KBM-7 (cell line): ENCODE data around the gene UNC79.

Source experiments
- DNase-seq: peaks from one replicate; pipeline ENCODE4 v3.0.0-alpha.2; 2015
- in situ Hi-C: fragments of 300-500 bp; cut with MboI; formaldehyde crosslinking; loops from 2 replicates; pipeline ENCODE4 v1.14.3; 2020; ENCODE audit warnings: low sequenced_read_pairs, low pct_unique_long_range_greater_than_20kb, mixed read lengths

The UNC79 gene

DNA sequence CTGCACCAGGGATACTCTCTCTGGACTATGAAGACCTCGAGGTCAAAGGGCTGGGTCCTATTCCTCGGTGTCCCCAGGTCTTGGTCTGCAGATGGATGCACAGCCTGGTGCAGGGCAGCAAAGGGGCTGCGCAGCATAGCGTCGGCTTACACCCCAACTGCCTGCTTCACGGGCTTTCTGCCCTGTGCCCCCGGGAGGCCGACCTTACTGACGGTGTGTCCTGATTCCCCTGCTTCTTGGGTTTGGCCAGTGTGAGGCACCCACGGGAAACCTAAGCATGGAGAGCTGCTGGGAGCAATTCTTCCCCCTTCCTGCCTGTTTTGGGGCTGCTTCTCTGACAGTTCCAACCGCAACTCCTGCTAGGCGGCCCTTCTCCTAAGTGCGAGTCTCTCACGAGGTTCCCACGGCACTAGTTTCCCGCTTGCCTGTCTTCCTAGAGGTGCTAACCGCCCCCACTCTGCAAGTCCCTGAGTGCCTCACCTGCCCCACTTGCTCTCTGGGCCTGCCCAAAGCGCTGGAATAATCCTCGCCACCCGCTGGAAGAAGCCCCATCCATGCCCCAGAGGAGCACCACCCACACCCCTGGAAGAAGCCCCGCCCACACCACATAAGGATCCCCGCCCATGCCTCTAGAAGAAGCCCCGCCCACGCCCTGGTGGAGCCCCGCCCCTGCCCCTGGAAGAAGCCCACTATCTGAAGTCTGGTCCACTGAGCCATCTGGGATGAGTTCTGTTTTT, 303.5 kb downstream of the UNC79 start:
- in situ Hi-C loops = no loop called here
- no peak for DNase-seq

GRCh38 chr14:93735206-93735605, 304.5 kb downstream of the UNC79 start:
- in situ Hi-C loops = no loop called here
- no peak for DNase-seq

GRCh38 chr14:93736378-93737014, 305.8 kb downstream of the UNC79 start:
- in situ Hi-C loops = no loop called here
- DNase-seq = peak; percentile 7

DNA sequence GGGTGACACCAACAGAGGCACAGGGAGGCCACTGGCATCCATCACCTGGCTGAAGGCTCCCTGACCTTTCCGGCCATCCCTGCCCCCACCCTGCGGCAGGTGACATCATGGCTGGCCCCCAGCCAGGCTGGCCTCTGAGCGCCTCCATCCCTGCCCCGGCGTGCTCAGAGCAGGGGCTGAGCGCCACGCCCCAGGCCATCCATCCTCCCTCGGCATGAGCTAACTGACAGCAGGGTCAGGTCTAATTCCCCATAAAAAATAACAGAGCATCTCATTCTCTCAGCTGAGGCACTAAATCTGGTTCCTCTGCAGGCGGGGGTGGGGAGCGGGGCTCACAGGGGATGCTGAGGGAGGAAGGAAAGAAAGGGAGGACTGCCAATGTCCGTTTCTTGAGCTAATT, 306.9 kb downstream of the UNC79 start:
- DNase-seq = no peak
- in situ Hi-C loops = no loop called here

DNA sequence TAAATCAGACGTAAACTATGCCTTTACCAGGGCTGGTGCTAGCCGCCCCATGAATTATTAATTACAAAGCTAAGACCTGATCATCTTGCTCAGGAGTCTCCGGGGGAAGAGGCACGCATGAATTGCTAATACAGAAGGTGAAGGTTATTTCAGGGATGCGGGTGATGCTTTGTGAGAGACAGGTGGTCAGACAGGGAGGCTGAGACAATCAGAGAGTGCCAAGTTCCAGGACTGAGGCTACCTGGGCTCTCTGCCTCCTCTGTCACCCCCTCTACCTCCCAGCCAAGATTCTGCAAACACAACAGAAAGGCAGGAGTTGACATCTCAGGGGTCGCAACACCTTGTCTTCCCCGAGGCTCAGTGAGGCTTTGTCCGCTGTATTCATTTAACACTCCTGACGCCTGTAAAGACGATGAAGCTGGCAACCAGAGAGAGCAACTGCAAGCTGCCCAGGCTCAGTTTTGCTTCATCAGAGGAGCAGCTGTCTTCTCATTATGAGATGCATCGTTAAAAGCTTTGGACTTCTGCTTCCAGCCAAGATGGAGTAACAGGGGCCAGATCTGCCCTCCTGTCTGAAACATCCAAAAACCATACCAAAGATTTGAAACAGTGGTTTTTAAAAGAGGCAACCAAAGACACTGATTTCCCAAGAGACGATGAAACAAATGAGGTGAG, 311.0 kb downstream of the UNC79 start:
- in situ Hi-C loops = no loop called here
- no peak for DNase-seq

DNA sequence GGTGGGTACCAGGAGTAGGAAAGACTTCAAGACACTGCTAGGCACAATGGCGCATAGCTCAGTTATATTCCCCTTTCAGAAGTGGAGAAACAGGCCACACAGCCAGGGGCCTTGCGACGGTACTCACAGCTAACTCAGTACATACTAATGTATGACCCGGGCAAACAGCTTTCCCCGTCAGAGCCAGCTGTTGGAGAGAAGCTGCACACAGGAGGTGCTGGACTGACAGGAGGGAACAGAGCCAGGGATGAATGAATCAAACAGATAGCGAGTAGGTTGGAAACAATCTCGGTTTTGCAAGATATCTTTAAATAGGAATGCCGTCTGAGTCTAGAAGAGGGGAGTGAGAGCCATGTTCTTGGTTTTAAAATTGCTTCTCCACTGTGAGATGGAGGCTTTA, 312.0 kb downstream of the UNC79 start:
- in situ Hi-C loops = no loop called here
- no peak for DNase-seq

- DNase-seq = no peak
- in situ Hi-C loops = no loop called here
Observed at GRCh38 chr14:93743270-93744060, 312.7 kb downstream of the UNC79 start.

GRCh38 chr14:93744176-93744575, 313.4 kb downstream of the UNC79 start:
- in situ Hi-C loops = no loop called here

DNA sequence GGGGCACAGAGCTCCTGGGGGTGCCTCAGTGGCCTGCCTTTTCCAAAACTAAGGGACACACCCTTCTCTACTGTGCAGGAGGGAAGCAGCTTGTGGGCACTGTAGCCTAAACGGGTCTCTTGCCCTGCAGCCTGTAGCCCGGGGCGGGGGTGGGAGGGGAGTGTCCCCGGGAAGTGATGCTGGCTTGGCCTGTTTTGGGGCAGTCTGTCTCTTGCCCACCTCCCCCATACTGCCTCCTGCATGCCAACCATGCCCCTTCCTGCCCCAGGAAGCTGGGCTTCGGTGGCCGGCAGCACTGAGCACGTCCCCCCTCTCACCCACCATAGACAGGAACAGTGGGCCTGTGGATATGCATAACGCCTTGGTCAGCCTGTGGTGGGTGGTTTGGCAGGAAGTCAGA, 314.1 kb downstream of the UNC79 start:
- no peak for DNase-seq
- in situ Hi-C loops = no loop called here

More at GRCh38 chr14:93744176-93744575, 313.4 kb downstream of the UNC79 start:
- no peak for DNase-seq

DNA sequence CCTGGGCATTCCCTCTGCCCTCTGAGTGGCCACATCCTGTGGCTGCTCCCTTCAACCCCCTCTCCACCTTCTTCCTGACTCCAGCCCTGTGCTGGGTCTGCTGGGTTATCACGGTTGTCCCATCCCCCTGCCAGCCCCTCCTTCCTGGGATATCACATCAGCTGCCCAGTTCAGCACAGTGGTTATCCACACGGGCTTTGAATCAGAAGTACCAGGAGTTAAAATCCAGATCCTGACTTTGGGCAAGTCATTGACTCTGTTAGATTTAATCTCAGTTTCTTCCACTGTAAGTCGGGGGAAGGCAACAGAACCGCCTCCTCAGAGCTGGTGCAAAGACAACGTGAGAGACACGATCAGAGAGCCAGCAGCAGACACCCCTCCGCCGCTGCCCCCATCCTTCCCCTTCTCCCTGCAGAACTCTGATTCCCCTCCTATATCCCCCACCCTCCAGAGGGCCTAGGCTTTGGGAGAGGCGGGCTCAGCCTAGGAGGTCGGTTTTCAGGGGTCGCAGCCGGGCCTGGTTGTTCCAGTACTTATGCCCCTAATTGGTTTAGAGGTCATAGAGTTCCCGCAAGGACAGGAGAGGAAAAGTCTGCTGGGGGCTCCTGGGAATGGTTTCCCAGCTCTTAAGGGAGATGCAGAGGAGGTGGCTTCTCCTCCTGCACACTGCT, 315.0 kb downstream of the UNC79 start:
- no peak for DNase-seq
- in situ Hi-C loops = no loop called here

GRCh38 chr14:93747102-93747501, 316.4 kb downstream of the UNC79 start:
- no peak for DNase-seq
- in situ Hi-C loops = no loop called here

GRCh38 chr14:93747560-93747959, 316.8 kb downstream of the UNC79 start:
- in situ Hi-C loops = no loop called here
- DNase-seq = no peak

GRCh38 chr14:93748208-93749075, 317.7 kb downstream of the UNC79 start:
- in situ Hi-C loops = no loop called here
- no peak for DNase-seq

DNA sequence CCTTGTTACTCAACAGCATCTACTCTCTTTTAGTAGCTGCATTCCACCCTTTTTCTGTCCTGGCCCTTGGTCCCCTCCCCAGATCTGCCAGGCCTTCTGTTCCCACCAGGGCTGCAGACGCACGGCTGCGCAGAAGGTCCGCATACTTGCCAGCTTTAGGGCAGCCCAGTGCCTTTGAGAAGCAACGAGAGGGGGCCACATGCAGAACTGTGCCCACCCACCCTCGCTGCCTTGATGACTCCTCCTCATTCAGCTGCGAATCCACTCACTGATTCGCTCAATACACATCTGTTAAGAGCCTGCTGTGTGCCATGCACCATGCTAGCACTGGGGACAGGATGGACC, 318.3 kb downstream of the UNC79 start:
- in situ Hi-C loops = no loop called here
- no peak for DNase-seq

- no peak for DNase-seq
- in situ Hi-C loops = no loop called here
Observed at GRCh38 chr14:93751946-93752655, 321.4 kb downstream of the UNC79 start.

DNA sequence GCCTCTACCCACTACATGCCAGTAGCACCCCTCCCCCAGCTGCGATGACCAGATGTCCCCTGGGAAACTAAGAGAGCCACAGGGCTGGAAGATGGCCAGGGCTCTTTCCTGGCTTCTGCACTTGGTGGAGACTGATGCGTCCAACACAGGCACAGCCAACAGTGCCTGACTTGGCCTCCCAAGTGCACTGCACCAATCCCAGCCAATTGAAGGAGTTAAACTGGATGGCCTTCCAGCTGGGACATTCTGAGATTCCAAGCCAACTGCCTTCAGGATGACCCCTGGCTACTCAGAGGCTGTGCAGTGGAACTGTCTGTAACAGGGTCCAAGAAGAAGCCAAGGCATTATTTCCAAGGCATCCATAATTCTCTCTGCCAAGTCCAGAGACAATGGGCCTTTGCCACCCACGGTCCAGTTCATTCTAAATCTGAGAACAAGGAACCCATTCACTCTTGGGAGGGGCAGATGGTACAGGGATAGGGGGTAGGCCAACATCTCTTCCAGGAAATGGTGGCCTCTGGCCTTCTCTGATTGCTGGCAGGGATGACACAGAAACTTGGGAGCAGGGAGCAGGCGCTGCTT, 322.3 kb downstream of the UNC79 start:
- DNase-seq = no peak
- in situ Hi-C loops = no loop called here

GRCh38 chr14:93753647-93754046, 322.9 kb downstream of the UNC79 start:
- DNase-seq = no peak
- in situ Hi-C loops = no loop called here
